HepG2 (cell line): ENCODE results near the gene TEX22. TPM values are rescaled to one million over a fixed set of nuclear protein-coding genes. Genes with fewer than 3 reads are reported as not detected.

Experiments
- KDM5B ChIP-seq: sonication (generic); formaldehyde crosslinking; IDR thresholded peaks from 2 replicates; pipeline ENCODE4 v1.4.0; 2020; ENCODE audit warnings: missing genetic modification reagents, mild to moderate bottlenecking, borderline replicate concordance
- RBFOX2 ChIP-seq: fragments of 200-400 bp; formaldehyde crosslinking; IDR thresholded peaks from 2 replicates; pipeline ENCODE4 v1.6.1; 2017; ENCODE audit warnings: low read depth, mild to moderate bottlenecking, low read length
- SMARCC2 ChIP-seq: fragments of 450-650 bp; IDR thresholded peaks from 2 replicates; pipeline ENCODE4 v1.6.1; 2017; ENCODE audit warnings: antibody characterized with exemption, mild to moderate bottlenecking
- ZFY ChIP-seq: sonication (generic); formaldehyde crosslinking; IDR thresholded peaks from 2 replicates; pipeline ENCODE4 v1.4.0; 2020; ENCODE audit warnings: missing genetic modification reagents
- ZNF550 ChIP-seq: sonication (generic); formaldehyde crosslinking; IDR thresholded peaks from 2 replicates; pipeline ENCODE4 v1.4.0; 2020; ENCODE audit warnings: mild to moderate bottlenecking, missing genetic modification reagents, borderline replicate concordance
- ZNF569 ChIP-seq: sonication (generic); formaldehyde crosslinking; IDR thresholded peaks from 2 replicates; pipeline ENCODE4 v1.5.0; 2020; ENCODE audit warnings: mild to moderate bottlenecking, missing genetic modification reagents, moderate library complexity, borderline replicate concordance
- ZSCAN31 ChIP-seq: sonication (generic); formaldehyde crosslinking; IDR thresholded peaks from 2 replicates; pipeline ENCODE4 v1.5.0; 2020; ENCODE audit warnings: low read depth, mild to moderate bottlenecking, missing genetic modification reagents
- polyA plus RNA-seq, 8 experiments: library from polyadenylated mRNA; depleted of rRNA in 3 of 8; stranded (reverse) in 7 of 8; unstranded in 1 of 8; fragments of >200 nt; fragmentation: Illumina TruSeq in 4 of 8; extraction: Trizol in 4 of 8; gene quantifications; 2 replicates each; pipeline versions ENCODE4 v1.2.1 to v1.2.3, GENCODE V29; 2011 to 2016; ENCODE audit warnings: low read depth in 4 of 8, missing spikeins in 1 of 8, mixed read lengths in 1 of 8; ENCODE audit not compliant: insufficient read depth in 1 of 8
- total RNA-seq, 5 experiments: library from RNA; depleted of rRNA; stranded (reverse); fragments of >200 nt; fragmentation: Illumina TruSeq; extraction: Trizol; gene quantifications; 2 replicates each; pipeline ENCODE4 v1.2.3, GENCODE V29; 2016; ENCODE audit warnings: low read depth in 1 of 5
- TF ChIP-seq, protein P1 (sequence below): sonication (generic); formaldehyde crosslinking; IDR thresholded peaks from 2 replicates; pipeline ENCODE4 v1.5.1; 2020; ENCODE audit warnings: mild to moderate bottlenecking, moderate library complexity, missing genetic modification reagents
- TF ChIP-seq, protein P2 (sequence below): fragments of 450-650 bp; IDR thresholded peaks from 2 replicates; pipeline ENCODE4 v1.6.1; 2016

Gene TEX22
- total and polyA plus RNA-seq, 2 of the 13 experiments (the other 11 are each of a cell fraction or from before 2014, with no cell fraction given): 0.07 to 0.27 TPM

DNA sequence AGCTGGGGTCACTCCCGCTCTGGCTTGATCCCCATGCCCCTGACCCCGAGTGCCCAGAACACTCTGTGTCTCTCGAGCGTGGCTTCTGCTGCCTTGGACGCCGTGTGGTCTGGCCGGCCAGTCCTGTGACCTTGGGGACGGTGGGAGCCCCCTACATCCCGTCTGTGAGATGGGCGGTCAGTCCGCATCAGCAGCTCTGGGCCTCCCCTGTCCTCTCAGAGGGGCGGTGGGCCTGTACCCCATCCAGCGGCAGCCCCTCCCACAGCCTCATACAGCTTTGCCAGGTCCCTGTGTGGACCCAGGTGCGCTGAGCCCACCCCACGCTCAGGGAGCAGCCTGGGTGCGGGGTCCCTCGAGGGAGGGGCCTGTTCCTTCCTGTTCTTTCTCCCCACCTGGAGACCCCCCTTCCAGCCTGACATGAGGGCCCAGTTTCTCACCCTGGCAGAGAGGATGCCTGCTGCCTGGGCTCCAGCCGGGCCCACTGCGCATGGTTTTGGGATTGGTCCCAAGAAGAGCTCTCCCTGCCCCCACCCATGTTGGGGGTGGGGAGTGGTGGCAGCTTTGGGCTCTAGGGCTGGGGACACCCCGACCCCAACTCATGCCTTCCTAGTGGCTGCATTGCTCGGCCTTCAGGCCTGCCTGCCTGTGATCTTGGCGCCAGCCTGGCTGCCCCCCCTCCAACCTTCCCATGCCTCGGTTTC lies 22.8 kb downstream of the TEX22 start (continued):
- TF ChIP-seq, protein P1, sequence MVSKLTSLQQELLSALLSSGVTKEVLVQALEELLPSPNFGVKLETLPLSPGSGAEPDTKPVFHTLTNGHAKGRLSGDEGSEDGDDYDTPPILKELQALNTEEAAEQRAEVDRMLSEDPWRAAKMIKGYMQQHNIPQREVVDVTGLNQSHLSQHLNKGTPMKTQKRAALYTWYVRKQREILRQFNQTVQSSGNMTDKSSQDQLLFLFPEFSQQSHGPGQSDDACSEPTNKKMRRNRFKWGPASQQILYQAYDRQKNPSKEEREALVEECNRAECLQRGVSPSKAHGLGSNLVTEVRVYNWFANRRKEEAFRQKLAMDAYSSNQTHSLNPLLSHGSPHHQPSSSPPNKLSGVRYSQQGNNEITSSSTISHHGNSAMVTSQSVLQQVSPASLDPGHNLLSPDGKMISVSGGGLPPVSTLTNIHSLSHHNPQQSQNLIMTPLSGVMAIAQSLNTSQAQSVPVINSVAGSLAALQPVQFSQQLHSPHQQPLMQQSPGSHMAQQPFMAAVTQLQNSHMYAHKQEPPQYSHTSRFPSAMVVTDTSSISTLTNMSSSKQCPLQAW (CRISPR knock-in tag): peak; percentile 33; the same call in 1 of the 2 replicates
- TF ChIP-seq SMARCC2 (no peak), ZFY (0 out of 2 replicates have a peak, but pooled peaks have one; percentile 2), RBFOX2 (peak; percentile 55), ZNF569 (no peak), KDM5B (peak; percentile 12; the same call in 1 of the 2 replicates), ZNF550 (CRISPR knock-in tag) (0 out of 2 replicates have a peak, but pooled peaks have one; percentile 77), ZSCAN31 (CRISPR knock-in tag) (no peak)
- TF ChIP-seq, protein P2, sequence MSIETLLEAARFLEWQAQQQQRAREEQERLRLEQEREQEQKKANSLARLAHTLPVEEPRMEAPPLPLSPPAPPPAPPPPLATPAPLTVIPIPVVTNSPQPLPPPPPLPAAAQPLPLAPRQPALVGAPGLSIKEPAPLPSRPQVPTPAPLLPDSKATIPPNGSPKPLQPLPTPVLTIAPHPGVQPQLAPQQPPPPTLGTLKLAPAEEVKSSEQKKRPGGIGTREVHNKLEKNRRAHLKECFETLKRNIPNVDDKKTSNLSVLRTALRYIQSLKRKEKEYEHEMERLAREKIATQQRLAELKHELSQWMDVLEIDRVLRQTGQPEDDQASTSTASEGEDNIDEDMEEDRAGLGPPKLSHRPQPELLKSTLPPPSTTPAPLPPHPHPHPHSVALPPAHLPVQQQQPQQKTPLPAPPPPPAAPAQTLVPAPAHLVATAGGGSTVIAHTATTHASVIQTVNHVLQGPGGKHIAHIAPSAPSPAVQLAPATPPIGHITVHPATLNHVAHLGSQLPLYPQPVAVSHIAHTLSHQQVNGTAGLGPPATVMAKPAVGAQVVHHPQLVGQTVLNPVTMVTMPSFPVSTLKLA: no peak
